GM12878 (cell line): Measurements from ENCODE around the gene DES.

Source experiments
- BHLHE40 ChIP-seq, 2 experiments: fragments of 450-650 bp in 1 of 2; IDR thresholded peaks; 2 replicates each; pipeline ENCODE4 v1.6.1; 2011 to 2017; ENCODE audit warnings: low read depth in 2 of 2, borderline replicate concordance in 1 of 2, improper control_type of control experiment in 1 of 2, low read length in 1 of 2, mild to moderate bottlenecking in 1 of 2
- CBX5 ChIP-seq: sonication (generic); IDR thresholded peaks from 2 replicates; pipeline ENCODE4 v1.6.1; 2016; ENCODE audit warnings: low read depth, moderate library complexity, mild to moderate bottlenecking, inconsistent platforms
- CREB1 ChIP-seq: IDR thresholded peaks from 2 replicates; pipeline ENCODE4 v1.6.1; 2012; ENCODE audit warnings: low read depth, mild to moderate bottlenecking, inconsistent platforms
- DPF2 ChIP-seq: fragments of 450-650 bp; IDR thresholded peaks from 2 replicates; pipeline ENCODE4 v1.6.1; 2017; ENCODE audit warnings: mild to moderate bottlenecking
- FOS ChIP-seq: IDR thresholded peaks from 3 replicates; pipeline ENCODE4 v1.6.1; 2011; ENCODE audit warnings: borderline replicate concordance; ENCODE audit not compliant: insufficient read length; ENCODE audit errors: extremely low read depth
- HCFC1 ChIP-seq: fragments of 150-350 bp; IDR thresholded peaks from 2 replicates; pipeline ENCODE4 v1.6.1; 2014; ENCODE audit warnings: low read length
- POLR2A ChIP-seq: IDR thresholded peaks from 2 replicates; pipeline ENCODE4 v1.6.1; 2011; ENCODE audit warnings: low read depth, mild to moderate bottlenecking, low read length
- RAD21 ChIP-seq: IDR thresholded peaks from 2 replicates; pipeline ENCODE4 v1.6.1; 2011; ENCODE audit warnings: mild to moderate bottlenecking, low read depth, low read length, moderate library complexity; ENCODE audit not compliant: insufficient read depth
- RELA ChIP-seq: fragments of 450-650 bp; IDR thresholded peaks from 2 replicates; pipeline ENCODE4 v1.8.0; 2014; ENCODE audit warnings: borderline replicate concordance; ENCODE audit not compliant: partially characterized antibody
- STAT1 ChIP-seq: fragments of 450-650 bp; conservative IDR thresholded peaks from 2 replicates; pipeline ENCODE4 v1.6.1; 2014; ENCODE audit warnings: antibody characterized with exemption, mild to moderate bottlenecking
- TAF1 ChIP-seq: IDR thresholded peaks from 2 replicates; pipeline ENCODE4 v1.6.1; 2011; ENCODE audit warnings: mild to moderate bottlenecking, low read depth, low read length, borderline replicate concordance
- YBX1 ChIP-seq: fragments of 450-650 bp; IDR thresholded peaks from 2 replicates; pipeline ENCODE4 v1.6.1; 2016; ENCODE audit warnings: antibody characterized with exemption
- TF ChIP-seq, protein P1 (sequence below), 3 experiments: IDR thresholded peaks in 2 of 3; conservative IDR thresholded peaks in 1 of 3; 2 replicates each; pipeline ENCODE4 v1.5.1; 2011; ENCODE audit warnings: low read depth in 3 of 3, low read length in 3 of 3, mild to moderate bottlenecking in 3 of 3, control low read depth in 2 of 3, moderate library complexity in 2 of 3, inconsistent platforms in 1 of 3, mixed read lengths in 1 of 3; ENCODE audit not compliant: control insufficient read depth in 2 of 3, insufficient read depth in 1 of 3; ENCODE audit errors: extremely low read depth in 1 of 3

DNA sequence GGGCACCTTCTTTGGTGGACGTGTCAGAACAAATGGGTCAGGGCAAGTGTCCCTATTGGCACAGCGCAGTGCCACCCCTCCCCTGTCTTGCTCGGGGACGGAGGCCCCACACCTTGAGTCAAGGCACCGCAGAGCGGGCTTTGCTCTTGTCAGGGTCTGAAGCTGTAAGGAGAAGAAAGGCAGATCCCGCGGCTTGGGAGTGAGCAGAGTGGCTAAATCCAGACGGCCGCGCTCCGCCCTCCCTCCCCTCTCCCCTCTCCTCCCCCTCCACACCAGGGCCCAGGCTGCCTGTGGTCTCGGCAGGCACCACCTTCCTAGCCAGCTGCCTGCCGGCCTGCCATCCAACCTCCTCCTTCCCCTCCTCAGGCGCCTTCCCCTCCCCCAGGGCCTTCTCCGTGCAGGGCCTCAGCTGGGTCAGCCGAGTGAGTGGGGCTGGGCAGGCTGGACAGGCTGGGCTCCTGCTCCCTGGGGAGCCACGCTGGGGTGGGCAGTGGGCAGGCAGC lies 42.3 kb downstream of the DES start:
- TF ChIP-seq RAD21, result no peak
- TF ChIP-seq, protein P1, sequence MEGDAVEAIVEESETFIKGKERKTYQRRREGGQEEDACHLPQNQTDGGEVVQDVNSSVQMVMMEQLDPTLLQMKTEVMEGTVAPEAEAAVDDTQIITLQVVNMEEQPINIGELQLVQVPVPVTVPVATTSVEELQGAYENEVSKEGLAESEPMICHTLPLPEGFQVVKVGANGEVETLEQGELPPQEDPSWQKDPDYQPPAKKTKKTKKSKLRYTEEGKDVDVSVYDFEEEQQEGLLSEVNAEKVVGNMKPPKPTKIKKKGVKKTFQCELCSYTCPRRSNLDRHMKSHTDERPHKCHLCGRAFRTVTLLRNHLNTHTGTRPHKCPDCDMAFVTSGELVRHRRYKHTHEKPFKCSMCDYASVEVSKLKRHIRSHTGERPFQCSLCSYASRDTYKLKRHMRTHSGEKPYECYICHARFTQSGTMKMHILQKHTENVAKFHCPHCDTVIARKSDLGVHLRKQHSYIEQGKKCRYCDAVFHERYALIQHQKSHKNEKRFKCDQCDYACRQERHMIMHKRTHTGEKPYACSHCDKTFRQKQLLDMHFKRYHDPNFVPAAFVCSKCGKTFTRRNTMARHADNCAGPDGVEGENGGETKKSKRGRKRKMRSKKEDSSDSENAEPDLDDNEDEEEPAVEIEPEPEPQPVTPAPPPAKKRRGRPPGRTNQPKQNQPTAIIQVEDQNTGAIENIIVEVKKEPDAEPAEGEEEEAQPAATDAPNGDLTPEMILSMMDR (IDR thresholded peaks at IDR 0.05 in 2 of 3, conservative IDR thresholded peaks at IDR 0.05 in 1 of 3; ENCODE audit: control insufficient read depth in 2 of 3, extremely low read depth in 1 of 3, insufficient read depth in 1 of 3, low read depth in 3 of 3, low read length in 3 of 3), result no peak
- no peak for TF ChIP-seq TAF1
- TF ChIP-seq HCFC1, result no peak
- no peak for TF ChIP-seq YBX1
- TF ChIP-seq BHLHE40 (IDR thresholded peaks at IDR 0.05; ENCODE audit: borderline replicate concordance in 1 of 2, low read depth in 2 of 2, low read length in 1 of 2), result no peak
- no peak for TF ChIP-seq CREB1
- TF ChIP-seq FOS, result no peak
- TF ChIP-seq STAT1, result no peak
- TF ChIP-seq RELA, result no peak
- TF ChIP-seq CBX5, result no peak
- TF ChIP-seq DPF2, result no peak
- TF ChIP-seq POLR2A, result no peak
